Colonic mucosa (tissue), 4 donors: ENCODE data around the gene CTNNB1. TPM values are rescaled to one million over a fixed set of nuclear protein-coding genes. Genes with fewer than 3 reads are reported as not detected.

Experiments used
- DNase-seq: peaks from one replicate; pipeline ENCODE4 v3.0.0-alpha.2; 2020
- H3K27ac ChIP-seq: fragments of 200-600 bp; one replicate; pipeline ENCODE4 v1.8.0; 2021
- H3K27me3 ChIP-seq: fragments of 200-600 bp; one replicate; pipeline ENCODE4 v1.8.0; 2021
- H3K36me3 ChIP-seq: fragments of 200-600 bp; one replicate; pipeline ENCODE4 v1.8.0; 2021
- H3K4me1 ChIP-seq: fragments of 200-600 bp; one replicate; pipeline ENCODE4 v1.8.0; 2021; ENCODE audit warnings: mild to moderate bottlenecking
- H3K4me3 ChIP-seq: fragments of 200-600 bp; one replicate; pipeline ENCODE4 v1.8.0; 2021
- H3K9ac ChIP-seq, 2 donors: one replicate each; pipeline ENCODE4 v1.7.0; 2013; ENCODE audit warnings: control low read depth in 2 of 2, low read depth in 2 of 2, low read length in 2 of 2
- H3K9me3 ChIP-seq: fragments of 200-600 bp; one replicate; pipeline ENCODE4 v1.8.0; 2021
- CTCF ChIP-seq: fragments of 200-600 bp; IDR thresholded peaks from one replicate; pipeline ENCODE4 v1.8.0; 2022; ENCODE audit warnings: antibody characterized with exemption, mild to moderate bottlenecking
- intact Hi-C: fragments of 100-400 bp; cut with DNase I; formaldehyde crosslinking; loops from one replicate; pipeline ENCODE4 v1.14.1; 2022
- total RNA-seq, 2 donors: library from RNA; stranded (reverse); fragmentation: NEBNext Ultra II Directional in 1 of 2; extraction: Animal tissue kit (Norgen Biotek cat#: 25700) in 1 of 2; gene quantifications; one replicate each; pipeline ENCODE4 v1.2.1, GENCODE V29; 2021
- donor health status: healthy.
- donor health status: DM: no; HTN: no; CAD: no.
- donor health status: DM: no; HTN: no; CAD: no.

CTNNB1 gene
- total RNA-seq, 2 donors from 2014 or later, result 403 to 426 TPM

GRCh38 chr3:41237907-41238306 lies 38.6 kb downstream of the CTNNB1 start:
- no peak for DNase-seq
- Histone ChIP-seq H3K36me3 (peaks cover 14% of the 10 kb centered on the region), H3K4me3 (no peak overlapping the region), H3K4me1 (no peaks in the 10 kb centered on the region), H3K9ac (no peak overlapping the region), H3K27ac (no peak overlapping the region), H3K27me3 (no peaks in the 10 kb centered on the region), H3K9me3 (no peaks in the 10 kb centered on the region)
- intact Hi-C loops, result no loop called here
- TF ChIP-seq CTCF, result no peak

- Histone ChIP-seq H3K27me3 (no peaks in the 10 kb centered on the region), H3K4me1 (no peaks in the 10 kb centered on the region), H3K9ac (no peak overlapping the region), H3K27ac (no peak overlapping the region), H3K4me3 (no peak overlapping the region), H3K9me3 (no peaks in the 10 kb centered on the region), H3K36me3 (peaks cover 14% of the 10 kb centered on the region)
- no peak for TF ChIP-seq CTCF
- DNase-seq, result no peak
- intact Hi-C loops, result no loop called here
Observed at GRCh38 chr3:41239587-41239986, 40.3 kb downstream of the CTNNB1 start.

GRCh38 chr3:41241161-41241560 lies 41.9 kb downstream of the CTNNB1 start:
- no peaks in the 10 kb centered on the region for H3K9me3 ChIP-seq
- H3K9ac ChIP-seq, result no peak overlapping the region
- no peak for DNase-seq
- no peak overlapping the region for H3K4me3 ChIP-seq
- H3K27ac ChIP-seq, result no peak overlapping the region
- H3K36me3 ChIP-seq, result peaks cover 7% of the 10 kb centered on the region
- intact Hi-C loops, result no loop called here
- TF ChIP-seq CTCF, result no peak
- H3K4me1 ChIP-seq, result no peaks in the 10 kb centered on the region
- no peaks in the 10 kb centered on the region for H3K27me3 ChIP-seq

GRCh38 chr3:41241800-41242571 lies 42.7 kb downstream of the CTNNB1 start:
- H3K36me3 ChIP-seq, result peaks cover 7% of the 10 kb centered on the region
- no peaks in the 10 kb centered on the region for H3K9me3 ChIP-seq
- no peak overlapping the region for H3K27ac ChIP-seq
- H3K27me3 ChIP-seq, result no peaks in the 10 kb centered on the region
- H3K9ac ChIP-seq, result no peak overlapping the region
- no peaks in the 10 kb centered on the region for H3K4me1 ChIP-seq
- intact Hi-C loops, result no loop called here
- DNase-seq, result no peak
- no peak overlapping the region for H3K4me3 ChIP-seq
- TF ChIP-seq CTCF, result no peak

- Histone ChIP-seq H3K36me3 (peaks cover 6% of the 10 kb centered on the region), H3K4me1 (no peaks in the 10 kb centered on the region), H3K4me3 (no peak overlapping the region), H3K27me3 (no peaks in the 10 kb centered on the region), H3K9me3 (no peaks in the 10 kb centered on the region), H3K27ac (no peak overlapping the region), H3K9ac (no peak overlapping the region)
- DNase-seq, result no peak
- TF ChIP-seq CTCF, result no peak
- intact Hi-C loops, result no loop called here
Observed at GRCh38 chr3:41243183-41243582, 43.9 kb downstream of the CTNNB1 start.
